ENCODE measurements around the gene POLR2F. TPM values are rescaled to one million over a fixed set of nuclear protein-coding genes. Genes with fewer than 3 reads are reported as not detected.

POLR2F gene
- total RNA-seq, 4 donors from 2014 or later: 57.3 to 73.9 (median 61.6) TPM

GRCh38 chr22:37925330-37925729 is 28.2 kb upstream of the POLR2F start:
- no peak for TF ChIP-seq CTCF (IDR thresholded peaks at IDR 0.05)
- DNase-seq (ENCODE audit: low spot score) (no peak), ATAC-seq (ENCODE audit: low FRiP score) (no peak)

- DNase-seq (ENCODE audit: low spot score): no peak
- no peak for ATAC-seq (ENCODE audit: low FRiP score)
- no peak for TF ChIP-seq CTCF (IDR thresholded peaks at IDR 0.05)
Measured at GRCh38 chr22:37925767-37926166, 27.7 kb upstream of the POLR2F start.

DNA sequence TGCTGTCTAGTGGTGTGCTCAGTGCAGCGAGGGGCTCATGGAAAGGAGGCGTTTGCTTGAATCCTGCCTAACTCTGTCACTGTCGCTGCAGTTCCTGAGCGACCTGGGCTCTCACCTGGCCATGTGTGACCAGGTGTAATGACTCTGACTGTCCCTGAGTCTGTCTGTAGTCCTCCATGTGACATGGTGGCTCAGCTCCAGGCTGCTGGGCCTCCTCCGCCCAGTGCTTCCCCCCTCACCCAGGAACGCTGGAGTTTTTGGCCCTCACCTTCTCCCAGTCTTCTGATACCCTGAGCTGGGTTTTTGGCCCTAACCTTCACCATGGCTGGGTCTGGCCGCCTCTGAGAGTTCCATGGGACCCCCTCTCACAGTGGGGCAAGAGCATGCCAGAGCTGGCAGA is 27.1 kb upstream of the POLR2F start:
- ATAC-seq (ENCODE audit: low FRiP score) (no peak), DNase-seq (ENCODE audit: low spot score) (no peak)
- no peak for TF ChIP-seq CTCF (IDR thresholded peaks at IDR 0.05)

DNA sequence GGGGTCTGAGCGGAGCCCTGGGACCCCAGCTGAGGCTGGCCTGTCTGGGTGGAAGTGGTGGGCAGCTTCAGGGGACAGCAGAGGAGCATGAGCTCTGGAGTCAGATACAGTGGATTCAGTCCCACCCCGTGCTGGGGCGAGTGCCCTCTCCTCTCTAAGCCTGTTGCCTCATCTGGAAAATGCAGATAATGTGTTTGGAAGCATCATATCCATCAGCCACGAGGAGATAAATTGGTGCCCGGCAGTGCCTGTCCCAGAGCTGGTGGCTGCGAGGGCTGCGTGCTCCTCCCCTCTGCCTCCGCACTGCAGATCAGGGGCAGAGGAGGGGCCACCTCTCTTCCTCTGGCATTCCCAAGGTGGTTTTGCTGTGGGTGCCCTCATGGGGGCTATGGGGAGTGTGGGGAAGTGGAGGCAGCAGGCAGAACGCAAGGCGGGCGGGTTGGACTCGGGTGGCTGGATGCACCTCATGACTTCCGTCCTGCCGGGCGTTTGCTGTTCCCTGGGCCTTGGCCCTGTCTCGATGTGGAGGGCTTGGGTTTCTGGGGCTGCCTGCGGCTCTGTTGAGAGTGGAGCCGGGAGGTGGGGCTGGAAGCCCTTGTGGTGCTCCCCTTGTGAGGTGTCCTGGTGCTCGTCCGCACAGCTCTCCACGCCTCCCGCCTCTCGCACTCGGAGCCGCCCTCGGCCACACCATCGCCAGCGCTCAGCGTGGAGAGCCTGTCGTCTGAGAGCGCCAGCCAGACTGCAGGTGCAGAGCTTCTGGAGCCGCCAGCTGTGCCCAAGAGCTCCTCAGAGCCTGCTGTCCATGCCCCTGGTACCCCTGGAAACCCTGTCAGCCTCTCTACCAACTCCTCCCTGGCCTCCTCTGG is 26.5 kb upstream of the POLR2F start:
- no peak for DNase-seq (ENCODE audit: low spot score)
- TF ChIP-seq CTCF (IDR thresholded peaks at IDR 0.05): no peak
- no peak for ATAC-seq (ENCODE audit: low FRiP score)

GRCh38 chr22:37927637-37927936 is 25.9 kb upstream of the POLR2F start:
- no peak for ATAC-seq (ENCODE audit: low FRiP score)
- no peak for TF ChIP-seq CTCF (IDR thresholded peaks at IDR 0.05)
- DNase-seq (ENCODE audit: low spot score): no peak

DNA sequence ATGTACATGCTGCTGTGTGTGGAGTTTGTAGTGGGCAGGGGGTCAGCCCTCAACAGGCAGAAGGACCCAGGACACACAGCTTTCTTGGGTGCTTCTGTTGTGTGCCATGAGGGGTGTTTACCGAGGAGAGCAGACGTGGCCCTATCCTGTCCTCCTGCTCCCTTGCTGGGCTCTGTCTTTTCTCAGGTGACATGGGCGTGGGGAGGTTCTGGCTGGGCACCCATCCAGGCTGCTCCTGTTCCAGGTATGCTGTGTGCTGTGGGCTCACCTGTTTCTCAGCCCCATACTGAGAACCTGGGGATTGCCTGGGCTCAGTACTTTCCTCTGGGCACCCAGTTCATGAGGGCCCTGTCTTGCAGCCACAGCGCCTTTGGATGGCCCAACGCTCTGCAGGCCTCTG is 24.1 kb upstream of the POLR2F start:
- DNase-seq (ENCODE audit: low spot score): no peak
- TF ChIP-seq CTCF (IDR thresholded peaks at IDR 0.05): no peak
- no peak for ATAC-seq (ENCODE audit: low FRiP score)

DNA sequence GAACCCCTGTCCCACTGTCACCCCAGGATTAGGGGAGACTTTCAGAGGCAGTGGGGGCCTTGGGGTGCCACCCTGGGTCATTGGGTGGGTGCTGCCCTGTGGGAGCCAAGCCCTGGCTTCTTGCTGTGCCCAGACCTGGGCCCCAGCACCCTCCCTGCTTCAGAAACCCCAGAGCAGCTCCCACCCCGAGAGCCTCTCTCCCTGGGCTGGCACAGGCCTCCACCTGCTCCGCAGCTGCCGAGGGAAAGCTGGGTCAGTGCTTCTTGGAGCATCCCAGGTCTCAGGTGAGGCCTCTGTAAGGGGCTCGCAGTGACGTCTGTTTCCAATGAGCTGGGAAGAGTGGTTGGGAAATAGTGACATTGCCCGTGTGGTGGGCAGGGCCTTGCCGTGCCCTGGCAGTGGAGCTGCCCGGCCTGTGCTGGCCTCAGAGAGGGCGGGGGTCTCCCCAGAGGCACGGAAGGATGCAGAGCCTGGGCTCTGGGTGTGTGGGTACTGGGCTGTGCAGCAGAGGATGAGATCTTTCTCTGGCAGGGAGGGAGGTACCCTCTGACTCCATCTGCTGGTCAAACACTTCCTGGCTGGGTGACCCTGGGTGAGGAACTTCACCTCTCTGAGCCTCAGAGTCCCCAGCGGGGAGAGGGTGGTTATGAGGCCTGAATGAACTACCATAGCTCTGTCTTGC is 23.1 kb upstream of the POLR2F start:
- no peak for TF ChIP-seq CTCF (IDR thresholded peaks at IDR 0.05)
- ATAC-seq (ENCODE audit: low FRiP score) (no peak), DNase-seq (ENCODE audit: low spot score) (no peak)

Data from omental fat pad (tissue), 4 donors.